Hepatocyte (in vitro differentiated cells): ENCODE measurements around the gene DYNC2H1. TPM values are rescaled to one million over a fixed set of nuclear protein-coding genes. Genes with fewer than 3 reads are reported as not detected.
A peak's percentile ranks its signal among the peaks of the same experiment; 100 is the strongest.

Experiments
- DNase-seq: peaks from one replicate; pipeline ENCODE4 v3.0.0-alpha.2; 2016; ENCODE audit warnings: low spot score
- H2AFZ ChIP-seq: fragments of 200-600 bp; sonication (generic); 2 replicates; pipeline ENCODE4 v1.6.0; 2016; ENCODE audit warnings: antibody characterized with exemption, mild to moderate bottlenecking
- H3K27ac ChIP-seq: fragments of 200-600 bp; sonication (generic); 2 replicates; pipeline ENCODE4 v1.5.1; 2016; ENCODE audit warnings: mild to moderate bottlenecking
- H3K27me3 ChIP-seq: fragments of 200-600 bp; sonication (generic); 2 replicates; pipeline ENCODE4 v1.6.1; 2016
- H3K36me3 ChIP-seq: fragments of 200-600 bp; sonication (generic); replicated peaks from 2 replicates; pipeline ENCODE4 v1.5.1; 2016; ENCODE audit warnings: low read depth; ENCODE audit not compliant: insufficient read depth
- H3K4me1 ChIP-seq: fragments of 200-600 bp; sonication (generic); 2 replicates; pipeline ENCODE4 v1.5.1; 2016; ENCODE audit warnings: mild to moderate bottlenecking, moderate library complexity; ENCODE audit not compliant: insufficient read depth
- H3K4me2 ChIP-seq: fragments of 200-600 bp; sonication (generic); 2 replicates; pipeline ENCODE4 v1.6.0; 2016
- H3K4me3 ChIP-seq: fragments of 200-600 bp; sonication (generic); 2 replicates; pipeline ENCODE4 v1.5.1; 2016; ENCODE audit warnings: mild to moderate bottlenecking
- H3K79me2 ChIP-seq: fragments of 200-600 bp; sonication (generic); 2 replicates; pipeline ENCODE4 v1.6.0; 2017; ENCODE audit warnings: mild to moderate bottlenecking
- H3K9me2 ChIP-seq: fragments of 200-600 bp; sonication (generic); replicated peaks from 2 replicates; pipeline ENCODE4 v1.6.0; 2017; ENCODE audit warnings: mild to moderate bottlenecking; ENCODE audit not compliant: insufficient read depth
- H3K9me3 ChIP-seq: fragments of 200-600 bp; sonication (generic); 2 replicates; pipeline ENCODE4 v1.5.1; 2016; ENCODE audit warnings: low read depth, mild to moderate bottlenecking
- H4K20me1 ChIP-seq: fragments of 200-600 bp; sonication (generic); 2 replicates; pipeline ENCODE4 v1.6.0; 2016; ENCODE audit warnings: mild to moderate bottlenecking; ENCODE audit not compliant: insufficient read depth, poor library complexity, severe bottlenecking
- CTCF ChIP-seq: fragments of 200-600 bp; sonication (generic); IDR thresholded peaks from 2 replicates; pipeline ENCODE4 v1.5.1; 2016; ENCODE audit warnings: antibody characterized with exemption, mild to moderate bottlenecking; ENCODE audit not compliant: poor library complexity
- EZH2 ChIP-seq: fragments of 200-600 bp; sonication (generic); IDR thresholded peaks from 2 replicates; pipeline ENCODE4 v1.6.1; 2016; ENCODE audit warnings: antibody characterized with exemption, mild to moderate bottlenecking, borderline replicate concordance
- EZH2phosphoT487 ChIP-seq: fragments of 200-600 bp; sonication (generic); IDR thresholded peaks from one replicate; pipeline ENCODE4 v1.6.1; 2018; ENCODE audit warnings: antibody characterized with exemption, mild to moderate bottlenecking, low read depth, moderate library complexity; ENCODE audit not compliant: unreplicated experiment, severe bottlenecking
- WGBS: methylation state at CpG from one replicate; pipeline ENCODE4 v1.1.6; 2016; ENCODE audit warnings: low lambda C conversion rate; ENCODE audit errors: missing lambda C conversion rate; 5-methylcytosine and 5-hydroxymethylcytosine counted together
- polyA plus RNA-seq: library from polyadenylated mRNA; unstranded; fragments of >200 nt; fragmentation: Nextera tagmentation; extraction: Ambion mirVana; gene quantifications from 2 replicates; pipeline ENCODE4 v1.2.1, GENCODE V29; 2016
- total RNA-seq: library from RNA; depleted of rRNA; stranded (reverse); fragments of >200 nt; gene quantifications from 2 replicates; pipeline ENCODE4 v1.2.3, GENCODE V29; 2014

DYNC2H1 gene
- total and polyA plus RNA-seq, 2 experiments from 2014 or later: 4.4 to 16.9 TPM

DNA sequence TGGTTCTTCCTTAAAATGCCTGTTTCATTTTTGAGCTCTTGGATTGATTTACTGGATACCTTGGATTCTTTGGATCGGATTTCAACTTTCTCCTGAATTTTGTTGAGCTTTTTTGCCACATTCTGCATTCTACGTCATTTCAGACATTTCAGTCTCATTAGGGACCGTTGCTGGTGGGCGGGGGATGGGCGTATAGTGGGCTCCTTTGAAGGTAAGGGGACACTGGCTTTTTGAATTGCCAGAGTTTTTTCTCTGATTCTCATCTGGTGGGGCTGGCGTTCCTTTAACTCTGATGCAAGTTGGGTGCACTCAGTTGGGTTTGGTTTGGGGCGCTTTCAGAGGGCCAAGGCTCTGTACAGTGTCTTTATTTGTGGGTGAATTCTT is 216.5 kb downstream of the DYNC2H1 start:
- Histone ChIP-seq H3K4me1 (no peaks in the 10 kb centered on the region), H4K20me1 (no peaks in the 10 kb centered on the region), H3K9me3 (no peaks in the 10 kb centered on the region), H3K4me3 (no peak overlapping the region), H3K4me2 (peak overlapping the region; percentile 41), H3K27me3 (no peaks in the 10 kb centered on the region), H3K36me3 (no peaks in the 10 kb centered on the region), H3K79me2 (no peaks in the 10 kb centered on the region), H3K27ac (no peak overlapping the region), H2AFZ (peak overlapping the region; percentile 31), H3K9me2 (no peaks in the 10 kb centered on the region)
- TF ChIP-seq EZH2phosphoT487: no peak
- DNase-seq: no peak
- 57% methylated on average over 7 of the region's 7 CpGs for WGBS

DNA sequence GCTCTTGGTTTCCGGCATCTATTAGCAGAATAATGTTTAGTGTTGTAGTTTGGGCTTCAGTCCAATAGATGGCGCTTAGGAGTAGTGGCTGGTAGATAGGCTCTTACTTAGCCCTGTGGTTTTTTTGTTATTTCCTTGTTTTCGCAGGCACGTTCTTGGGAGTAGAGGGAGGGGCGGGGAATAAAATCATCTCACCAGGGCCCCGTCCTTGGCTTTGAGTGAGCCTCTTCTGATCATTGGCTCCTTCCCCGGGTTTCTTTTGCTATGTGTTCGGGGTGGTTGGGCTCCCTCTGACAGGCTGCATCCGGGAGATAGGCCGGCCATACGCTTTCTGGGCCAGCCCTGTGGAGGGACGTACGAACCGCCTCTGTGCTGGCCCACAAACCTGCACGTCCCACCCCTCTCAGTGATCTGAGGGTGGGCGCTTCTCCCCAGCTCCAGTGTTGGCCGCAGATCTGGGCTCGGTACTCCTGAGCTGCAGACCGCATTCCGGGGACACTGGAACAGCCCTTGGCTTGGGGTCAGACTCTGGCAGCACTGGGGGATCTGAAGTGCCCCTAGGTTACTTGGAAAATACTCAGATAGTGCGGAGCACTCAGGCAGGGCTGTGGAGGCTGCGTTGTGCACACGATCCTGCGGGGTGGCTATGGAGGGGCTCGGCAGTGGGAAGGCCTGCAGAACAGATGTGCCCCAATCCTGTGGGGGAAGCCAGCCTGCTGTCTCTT is 217.0 kb downstream of the DYNC2H1 start:
- no peak overlapping the region for H3K4me3 ChIP-seq
- no peak overlapping the region for H3K4me2 ChIP-seq
- TF ChIP-seq CTCF: peak; percentile 54
- TF ChIP-seq EZH2phosphoT487: no peak
- H3K27ac ChIP-seq: no peak overlapping the region
- H3K9me3 ChIP-seq: no peaks in the 10 kb centered on the region
- H4K20me1 ChIP-seq: no peaks in the 10 kb centered on the region
- H3K36me3 ChIP-seq: no peaks in the 10 kb centered on the region
- no peaks in the 10 kb centered on the region for H3K9me2 ChIP-seq
- no peaks in the 10 kb centered on the region for H3K27me3 ChIP-seq
- no peak overlapping the region for H2AFZ ChIP-seq
- peak; percentile 69 for DNase-seq
- H3K4me1 ChIP-seq: no peaks in the 10 kb centered on the region
- H3K79me2 ChIP-seq: no peaks in the 10 kb centered on the region
- WGBS: 78% methylated on average over 25 of the region's 25 CpGs

- H3K4me1 ChIP-seq: no peaks in the 10 kb centered on the region
- H3K27ac ChIP-seq: no peak overlapping the region
- no peaks in the 10 kb centered on the region for H3K27me3 ChIP-seq
- no peaks in the 10 kb centered on the region for H3K79me2 ChIP-seq
- no peak for DNase-seq
- 57% methylated on average over 5 of the region's 5 CpGs for WGBS
- TF ChIP-seq EZH2: no peak
- no peak for TF ChIP-seq EZH2phosphoT487
- no peak for TF ChIP-seq CTCF
- H3K4me2 ChIP-seq: no peak overlapping the region
- no peaks in the 10 kb centered on the region for H3K36me3 ChIP-seq
- no peaks in the 10 kb centered on the region for H4K20me1 ChIP-seq
- no peaks in the 10 kb centered on the region for H3K9me3 ChIP-seq
- H3K9me2 ChIP-seq: no peaks in the 10 kb centered on the region
- H2AFZ ChIP-seq: no peak overlapping the region
- no peak overlapping the region for H3K4me3 ChIP-seq
Observed at GRCh38 chr11:103327721-103328120, 218.5 kb downstream of the DYNC2H1 start.

DNA sequence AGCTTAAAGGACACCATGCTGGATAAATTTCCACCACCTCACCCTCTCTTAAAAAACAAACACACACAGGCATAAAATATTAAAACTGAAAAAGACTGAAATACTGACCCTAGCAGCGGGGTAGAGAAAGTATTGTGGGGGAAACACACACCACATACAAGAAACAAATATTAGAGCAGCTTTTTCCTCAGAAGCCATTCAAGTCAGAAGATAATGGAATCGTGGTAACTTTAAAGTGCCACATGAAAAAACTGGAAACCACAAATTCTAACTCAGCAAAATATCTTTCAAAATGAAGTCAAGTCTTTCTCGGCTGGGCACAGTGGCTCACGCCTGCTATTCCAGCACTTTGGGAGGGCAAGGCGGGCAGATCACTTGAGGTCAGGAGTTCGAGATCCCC is 223.2 kb downstream of the DYNC2H1 start:
- Histone ChIP-seq H3K36me3 (no peaks in the 10 kb centered on the region), H3K79me2 (no peaks in the 10 kb centered on the region), H3K9me3 (no peaks in the 10 kb centered on the region), H3K9me2 (no peaks in the 10 kb centered on the region), H3K27ac (no peak overlapping the region), H4K20me1 (no peaks in the 10 kb centered on the region), H3K27me3 (no peaks in the 10 kb centered on the region), H3K4me1 (no peaks in the 10 kb centered on the region), H3K4me2 (no peak overlapping the region), H3K4me3 (no peak overlapping the region), H2AFZ (no peak overlapping the region)
- DNase-seq: no peak
- TF ChIP-seq EZH2: no peak
- TF ChIP-seq EZH2phosphoT487: no peak
- TF ChIP-seq CTCF: no peak
- 94% methylated on average over 6 of the region's 6 CpGs for WGBS
